HEK293 (cell line): ENCODE data around the gene CCDC63.

Experiments
- GFI1B ChIP-seq: fragments of 450-650 bp; formaldehyde crosslinking; IDR thresholded peaks from 2 replicates; pipeline ENCODE4 v1.5.1; 2016; ENCODE audit warnings: missing biosample characterization, missing genetic modification characterization
- ZNF768 ChIP-seq: fragments of 450-650 bp; formaldehyde crosslinking; IDR thresholded peaks from 2 replicates; pipeline ENCODE4 v1.5.1; 2018; ENCODE audit warnings: missing biosample characterization, mild to moderate bottlenecking, missing genetic modification characterization
- TF ChIP-seq, protein P1 (sequence below): fragments of 450-650 bp; IDR thresholded peaks from 2 replicates; pipeline ENCODE4 v1.5.1; 2018; ENCODE audit warnings: missing biosample characterization, mild to moderate bottlenecking, missing genetic modification characterization
- TF ChIP-seq, protein P2 (sequence below): fragments of 450-650 bp; formaldehyde crosslinking; IDR thresholded peaks from 2 replicates; pipeline ENCODE4 v1.5.1; 2016; ENCODE audit warnings: missing biosample characterization, missing genetic modification characterization

DNA sequence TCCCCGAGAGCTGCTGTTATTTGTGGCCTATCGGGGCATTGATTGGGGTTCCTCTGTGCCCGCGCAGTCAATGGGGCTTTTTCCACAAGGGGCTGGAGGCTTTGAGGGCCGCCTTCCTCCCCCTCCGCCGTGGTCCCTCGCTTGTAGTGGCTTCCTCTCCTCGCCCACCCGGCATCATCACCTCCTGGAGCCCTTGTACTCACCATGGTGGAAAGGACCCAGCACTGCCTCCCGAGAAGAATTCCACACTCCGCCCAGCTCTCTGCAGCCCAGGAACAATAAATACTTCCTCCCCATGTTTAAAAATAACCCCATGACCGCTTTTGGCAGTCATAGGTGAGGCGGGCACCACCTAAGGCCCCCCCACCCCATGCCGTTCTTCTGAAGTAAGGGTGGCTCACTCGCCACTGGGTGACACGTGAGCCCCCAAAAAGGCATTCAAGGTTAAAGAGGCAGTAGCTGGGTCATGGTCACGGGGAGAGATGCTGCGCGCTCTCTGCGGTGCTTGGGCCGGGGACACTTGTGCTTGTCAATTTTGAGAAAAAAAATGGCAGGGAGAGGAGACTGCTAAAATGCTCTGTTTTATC, 73.6 kb downstream of the CCDC63 start, which contains the start of gene MYL2:
- TF ChIP-seq GFI1B (tag by site-specific recombination): no peak
- TF ChIP-seq, protein P1, sequence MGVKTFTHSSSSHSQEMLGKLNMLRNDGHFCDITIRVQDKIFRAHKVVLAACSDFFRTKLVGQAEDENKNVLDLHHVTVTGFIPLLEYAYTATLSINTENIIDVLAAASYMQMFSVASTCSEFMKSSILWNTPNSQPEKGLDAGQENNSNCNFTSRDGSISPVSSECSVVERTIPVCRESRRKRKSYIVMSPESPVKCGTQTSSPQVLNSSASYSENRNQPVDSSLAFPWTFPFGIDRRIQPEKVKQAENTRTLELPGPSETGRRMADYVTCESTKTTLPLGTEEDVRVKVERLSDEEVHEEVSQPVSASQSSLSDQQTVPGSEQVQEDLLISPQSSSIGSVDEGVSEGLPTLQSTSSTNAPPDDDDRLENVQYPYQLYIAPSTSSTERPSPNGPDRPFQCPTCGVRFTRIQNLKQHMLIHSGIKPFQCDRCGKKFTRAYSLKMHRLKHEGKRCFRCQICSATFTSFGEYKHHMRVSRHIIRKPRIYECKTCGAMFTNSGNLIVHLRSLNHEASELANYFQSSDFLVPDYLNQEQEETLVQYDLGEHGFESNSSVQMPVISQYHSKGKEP: no peak
- no peak for TF ChIP-seq ZNF768
- TF ChIP-seq, protein P2, sequence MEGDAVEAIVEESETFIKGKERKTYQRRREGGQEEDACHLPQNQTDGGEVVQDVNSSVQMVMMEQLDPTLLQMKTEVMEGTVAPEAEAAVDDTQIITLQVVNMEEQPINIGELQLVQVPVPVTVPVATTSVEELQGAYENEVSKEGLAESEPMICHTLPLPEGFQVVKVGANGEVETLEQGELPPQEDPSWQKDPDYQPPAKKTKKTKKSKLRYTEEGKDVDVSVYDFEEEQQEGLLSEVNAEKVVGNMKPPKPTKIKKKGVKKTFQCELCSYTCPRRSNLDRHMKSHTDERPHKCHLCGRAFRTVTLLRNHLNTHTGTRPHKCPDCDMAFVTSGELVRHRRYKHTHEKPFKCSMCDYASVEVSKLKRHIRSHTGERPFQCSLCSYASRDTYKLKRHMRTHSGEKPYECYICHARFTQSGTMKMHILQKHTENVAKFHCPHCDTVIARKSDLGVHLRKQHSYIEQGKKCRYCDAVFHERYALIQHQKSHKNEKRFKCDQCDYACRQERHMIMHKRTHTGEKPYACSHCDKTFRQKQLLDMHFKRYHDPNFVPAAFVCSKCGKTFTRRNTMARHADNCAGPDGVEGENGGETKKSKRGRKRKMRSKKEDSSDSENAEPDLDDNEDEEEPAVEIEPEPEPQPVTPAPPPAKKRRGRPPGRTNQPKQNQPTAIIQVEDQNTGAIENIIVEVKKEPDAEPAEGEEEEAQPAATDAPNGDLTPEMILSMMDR (tag by site-specific recombination): no peak
